Brain pericyte (primary cell): ENCODE data around the gene TSKU.
"Not testable (repeated sequence)": the region's sequence is repeated elsewhere in the genome, so short reads cannot be mapped to it uniquely, and the experiment has no call there.

Source experiments
- DNase-seq: peaks from one replicate; pipeline ENCODE4 v3.0.0-alpha.2; 2012; ENCODE audit warnings: low read depth, low spot score

Gene TSKU

GRCh38 chr11:76783294-76783895 lies at the start of gene TSKU:
TSKU (plus strand) TSS chr11:76783356; CDS start chr11:76795617, 12,261 bp downstream.
- DNase-seq = no peak

DNA sequence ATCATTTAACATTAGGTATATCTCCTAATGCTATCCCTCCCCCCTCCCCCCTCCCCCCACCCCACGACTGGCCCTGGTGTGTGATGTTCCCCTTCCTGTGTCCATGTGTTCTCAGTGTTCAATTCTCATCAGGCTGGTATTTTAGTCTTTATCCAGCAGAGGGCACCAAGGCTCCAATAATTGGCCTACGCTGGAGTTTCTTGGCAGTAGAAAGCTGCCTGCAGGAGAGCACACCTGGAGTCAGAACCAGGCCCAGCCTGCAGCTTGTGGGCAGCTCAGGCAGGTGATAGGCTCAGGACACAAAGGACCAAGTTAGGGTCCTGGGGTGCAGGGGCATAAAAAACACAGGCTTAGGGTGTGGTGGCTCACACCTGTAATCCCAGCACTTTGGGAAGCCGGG lies 49.2 kb upstream of the TSKU start:
- DNase-seq = not testable (repeated sequence)

DNA sequence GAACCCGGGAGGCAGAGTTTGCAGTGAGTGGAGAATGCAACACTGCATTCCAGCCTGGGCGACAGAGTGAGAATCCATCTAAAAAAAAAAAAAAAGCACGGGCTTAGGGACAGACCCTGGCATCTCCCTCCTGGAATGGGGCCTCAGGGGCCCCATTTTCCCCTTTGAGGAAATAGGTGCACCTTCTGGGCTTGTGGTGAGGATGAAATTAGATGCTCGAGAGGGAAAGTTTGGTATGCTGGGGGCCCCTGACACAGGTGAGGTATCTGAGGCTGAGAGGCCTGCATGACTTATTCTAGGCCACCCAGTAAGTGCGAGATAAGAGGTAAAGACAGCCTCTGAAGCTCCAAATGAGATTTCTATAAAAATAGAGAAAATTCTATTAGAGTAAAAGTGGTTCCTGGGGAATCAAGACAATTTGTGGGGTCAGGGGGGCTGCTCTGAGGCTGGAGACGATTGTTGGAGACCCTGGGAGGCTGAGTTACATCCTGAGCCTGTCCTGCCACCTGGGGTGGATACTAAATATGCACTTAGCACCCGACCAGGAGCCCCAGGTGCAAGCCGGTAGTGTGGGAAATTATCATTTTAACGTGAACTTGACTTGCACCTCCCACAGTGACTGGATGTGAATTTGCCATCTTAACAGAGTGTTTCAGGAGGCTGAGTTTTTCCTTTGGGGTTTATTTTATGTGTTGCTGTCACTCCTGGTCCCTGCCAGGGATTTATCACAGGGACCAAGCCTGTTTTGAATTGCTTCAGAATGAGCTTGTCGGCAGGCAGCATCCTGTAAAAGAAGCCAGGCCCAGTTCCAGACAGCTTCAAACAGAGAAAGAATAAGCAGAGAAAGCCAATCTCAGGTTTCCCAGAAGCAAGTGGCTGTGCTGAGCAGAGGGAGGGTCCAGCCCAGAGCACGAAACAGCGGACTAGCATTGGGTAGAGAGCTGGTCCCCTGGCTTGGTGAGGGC lies 48.4 kb upstream of the TSKU start:
- DNase-seq = no peak

DNA sequence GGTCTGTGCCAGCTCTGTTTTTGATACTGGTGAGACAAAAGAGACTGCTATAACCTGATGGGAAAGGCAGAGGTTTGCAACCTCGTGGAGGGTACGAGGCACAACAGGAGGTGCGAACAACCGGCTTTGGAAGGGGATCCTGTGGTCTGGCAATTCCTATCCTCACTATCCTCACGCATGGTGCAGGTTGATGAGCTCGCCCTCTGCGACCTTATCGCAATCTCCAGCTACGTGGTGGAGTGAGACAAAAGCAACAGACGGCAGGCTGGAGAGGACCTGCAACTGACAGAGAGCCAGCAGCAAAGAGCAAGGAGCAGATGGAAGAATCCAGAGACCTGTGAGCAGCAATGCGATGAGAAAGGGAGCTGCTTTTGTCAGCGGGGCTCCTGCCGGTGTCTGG lies 47.3 kb upstream of the TSKU start:
- DNase-seq = no peak

DNA sequence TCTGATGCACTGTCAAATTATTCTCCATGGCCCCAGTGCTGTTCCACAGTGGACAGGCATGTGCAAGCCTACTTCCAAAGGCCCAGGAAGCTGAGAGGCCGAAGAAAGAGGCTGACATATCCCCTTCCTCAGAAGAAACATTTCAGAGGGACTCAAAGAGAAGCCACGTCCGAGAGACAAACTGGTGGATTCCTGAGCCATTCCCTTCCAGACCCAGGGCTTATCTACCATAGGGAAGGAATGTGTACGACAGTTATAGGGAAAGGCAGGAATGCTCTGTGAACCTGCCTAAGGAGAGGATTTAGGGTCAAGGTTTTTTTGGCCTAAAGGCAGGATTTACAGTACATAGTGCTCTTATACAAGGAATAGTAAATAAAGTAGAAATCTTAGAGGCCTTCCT lies 46.9 kb upstream of the TSKU start:
- DNase-seq = no peak

GRCh38 chr11:76736773-76737495 lies 46.2 kb upstream of the TSKU start:
- no peak for DNase-seq

GRCh38 chr11:76738618-76739240 lies 44.4 kb upstream of the TSKU start:
- DNase-seq = no peak

GRCh38 chr11:76739798-76740197 lies 43.4 kb upstream of the TSKU start:
- no peak for DNase-seq

GRCh38 chr11:76740772-76741171 lies 42.4 kb upstream of the TSKU start:
- DNase-seq = no peak

- DNase-seq = peak; percentile 42
Measured at GRCh38 chr11:76742902-76743301, 40.3 kb upstream of the TSKU start.

- DNase-seq = no peak
Measured at GRCh38 chr11:76744186-76745043, 38.7 kb upstream of the TSKU start.

DNA sequence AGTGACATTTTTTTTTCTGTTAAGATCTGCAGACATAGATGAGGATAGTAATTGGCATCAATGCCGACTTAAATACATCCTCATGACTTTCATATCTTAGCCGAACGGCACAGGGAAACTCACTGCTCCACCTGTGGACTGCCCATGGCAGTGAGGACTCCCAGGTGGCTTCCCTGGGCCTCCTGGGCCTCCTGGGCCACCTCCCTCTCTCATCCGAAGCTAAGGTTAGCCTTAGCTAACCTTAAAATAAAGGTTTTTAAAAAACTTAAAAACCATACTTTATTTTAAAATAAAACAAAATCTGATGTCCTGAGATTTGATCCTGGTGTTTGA lies 38.1 kb upstream of the TSKU start:
- DNase-seq = no peak

GRCh38 chr11:76745561-76746207 lies 37.5 kb upstream of the TSKU start:
- no peak for DNase-seq

DNA sequence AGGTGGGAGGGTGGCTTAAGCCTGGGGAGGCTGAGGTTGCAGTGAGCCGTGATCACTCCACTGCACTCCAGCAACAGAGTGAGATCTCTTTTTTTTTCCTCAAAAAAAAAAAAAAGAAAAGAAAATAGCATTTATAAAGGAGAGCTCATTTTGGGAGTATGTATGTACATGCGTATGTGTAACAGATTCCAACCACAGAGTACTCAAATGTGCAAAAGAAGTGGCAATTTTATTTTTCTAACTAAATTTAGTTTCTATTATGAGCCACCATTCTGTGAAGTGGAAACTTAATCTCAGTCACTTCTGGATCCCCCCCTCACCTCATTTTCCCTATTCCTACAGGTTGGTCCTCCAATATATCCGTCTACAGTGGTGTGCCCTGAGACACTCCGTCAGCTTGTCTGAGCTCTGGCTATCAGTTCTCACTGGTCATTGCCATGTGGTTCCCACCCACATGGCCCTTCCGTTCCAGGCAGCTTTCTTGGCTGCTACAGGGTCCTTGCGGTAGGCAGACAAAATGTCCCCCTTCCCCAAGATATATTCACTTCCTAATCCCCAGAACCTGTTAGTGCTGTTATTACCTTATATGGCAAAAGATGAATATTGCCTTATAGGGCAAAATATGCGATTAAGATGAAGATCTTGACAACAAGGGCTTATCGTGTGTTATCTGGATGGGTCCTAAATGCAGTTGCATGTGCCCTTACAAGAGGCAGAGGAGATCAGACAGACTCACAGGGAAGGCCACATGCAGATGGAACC lies 35.8 kb upstream of the TSKU start:
- no peak for DNase-seq

GRCh38 chr11:76747915-76748860 lies 35.0 kb upstream of the TSKU start:
- DNase-seq = no peak

DNA sequence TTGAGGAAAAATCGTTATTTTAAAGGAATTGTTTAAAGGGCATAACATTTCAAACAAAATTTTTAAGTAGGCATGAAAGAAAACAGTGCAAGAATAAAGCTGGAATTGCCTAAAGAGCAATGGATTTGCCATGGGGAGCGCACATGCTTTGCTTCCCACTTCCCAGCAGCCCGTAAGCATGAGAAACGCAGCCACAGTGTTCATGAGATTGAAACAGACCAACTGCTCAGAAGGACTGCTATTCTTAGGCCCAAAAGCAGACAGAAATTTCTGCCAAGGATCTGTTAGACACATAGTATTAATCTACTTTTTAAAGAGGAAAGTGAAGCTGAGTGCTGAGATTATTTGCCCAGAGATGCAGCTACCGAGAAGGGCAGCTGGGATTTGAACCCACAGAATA lies 34.2 kb upstream of the TSKU start:
- DNase-seq = no peak

DNA sequence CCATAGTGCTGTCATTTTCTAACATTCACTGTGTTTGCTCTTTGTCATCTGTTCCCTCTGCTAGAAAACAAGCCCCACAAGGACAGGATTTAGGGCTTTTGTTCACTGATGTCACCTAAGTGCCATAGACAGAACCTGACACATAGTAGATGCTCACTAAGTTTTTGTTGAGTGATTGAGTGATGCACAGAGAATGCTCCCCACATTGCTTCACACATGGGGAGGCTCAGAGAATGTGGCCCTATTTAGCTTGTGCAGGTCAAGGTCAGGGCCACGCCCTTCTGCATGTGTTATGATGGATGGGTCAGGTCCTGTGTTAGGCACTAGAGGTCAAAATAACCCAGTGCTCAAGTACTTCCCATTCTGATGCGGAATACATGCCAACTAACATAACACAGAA lies 33.1 kb upstream of the TSKU start:
- DNase-seq = no peak

GRCh38 chr11:76750746-76751145 lies 32.4 kb upstream of the TSKU start:
- DNase-seq = no peak
